Fibroblast of skin of scalp (primary cell): Measurements from ENCODE around the gene SH3D19.
"Not testable (repeated sequence)": the region's sequence is repeated elsewhere in the genome, so short reads cannot be mapped to it uniquely, and the experiment has no call there.

Experiments used
- DNase-seq: peaks from one replicate; pipeline ENCODE4 v3.0.0-alpha.2; 2013

Gene SH3D19

DNA sequence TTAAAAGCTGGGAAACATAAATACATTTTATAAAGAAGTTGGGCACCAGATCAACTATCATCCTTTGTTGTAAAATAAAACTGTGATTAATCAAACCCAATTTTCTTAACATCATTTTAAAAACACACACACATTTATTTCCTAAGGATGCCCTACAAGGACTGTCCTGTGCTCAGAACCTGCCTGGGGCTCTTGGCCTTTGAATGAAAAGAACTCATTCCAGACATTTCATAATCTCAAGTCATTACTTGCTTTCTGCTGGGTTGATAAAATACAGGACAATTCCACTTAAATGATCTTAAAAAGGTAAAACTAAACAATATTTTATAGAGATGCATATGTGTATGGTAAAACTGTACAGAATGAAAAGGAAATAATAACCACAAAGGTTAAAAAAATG is 2.8 kb downstream of the SH3D19 start:
- DNase-seq, result peak; percentile 4

DNA sequence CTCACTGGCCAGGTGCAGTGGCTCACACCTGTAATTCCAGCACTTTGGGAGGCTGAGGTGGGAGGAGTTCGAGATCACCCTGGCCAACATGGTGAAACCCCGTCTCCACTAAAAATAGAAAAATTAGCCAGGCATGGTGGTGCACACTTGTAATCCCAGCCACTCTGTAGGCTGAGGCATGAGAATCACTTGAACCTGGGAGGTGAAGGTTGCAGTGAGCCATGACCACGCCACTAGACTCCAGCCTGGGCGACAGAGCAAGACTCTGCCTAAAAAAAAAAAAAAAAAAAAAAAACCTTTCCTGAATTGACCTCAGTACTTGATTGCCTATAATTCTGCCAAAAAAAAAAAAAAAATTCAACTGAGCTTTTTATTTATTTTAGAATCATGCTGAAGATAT is 3.2 kb downstream of the SH3D19 start:
- not testable (repeated sequence) for DNase-seq

DNA sequence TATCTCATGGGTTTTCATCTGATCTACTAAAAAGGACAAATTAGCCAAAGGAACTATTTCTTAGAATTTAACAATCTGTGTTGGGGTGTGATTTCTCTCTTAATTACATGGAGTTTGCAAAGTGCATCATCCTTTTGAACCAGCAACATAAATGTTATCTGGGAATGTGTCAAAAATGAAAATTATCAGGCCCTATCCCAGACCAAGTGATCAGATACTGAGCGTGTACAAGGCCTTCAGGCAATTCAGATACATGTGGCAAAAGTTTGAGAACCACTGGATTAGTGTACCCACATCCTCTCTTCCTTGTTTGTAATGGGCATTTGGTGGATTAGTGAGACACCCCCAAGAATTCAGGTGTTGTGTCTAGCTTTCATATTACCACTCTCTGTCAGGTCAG is 3.8 kb downstream of the SH3D19 start:
- no peak for DNase-seq

DNA sequence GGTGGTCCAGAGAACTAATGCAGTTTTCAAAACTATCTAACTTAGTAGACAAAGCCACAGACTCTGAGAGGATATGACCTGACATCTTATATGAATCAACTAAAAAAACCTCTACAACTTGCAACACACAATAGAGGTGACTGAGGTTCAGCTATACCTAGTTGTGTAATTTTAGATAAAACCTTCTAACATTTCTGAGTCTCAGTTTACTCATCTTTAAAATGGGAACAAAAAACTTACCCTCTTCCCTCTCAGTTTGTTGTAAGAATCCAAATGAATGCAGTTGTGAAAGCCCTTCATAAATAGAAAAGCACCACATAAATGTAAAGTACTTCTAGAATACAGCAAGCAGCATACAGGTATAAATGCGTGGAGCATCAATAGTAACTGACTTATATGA is 5.9 kb downstream of the SH3D19 start:
- DNase-seq, result no peak

DNA sequence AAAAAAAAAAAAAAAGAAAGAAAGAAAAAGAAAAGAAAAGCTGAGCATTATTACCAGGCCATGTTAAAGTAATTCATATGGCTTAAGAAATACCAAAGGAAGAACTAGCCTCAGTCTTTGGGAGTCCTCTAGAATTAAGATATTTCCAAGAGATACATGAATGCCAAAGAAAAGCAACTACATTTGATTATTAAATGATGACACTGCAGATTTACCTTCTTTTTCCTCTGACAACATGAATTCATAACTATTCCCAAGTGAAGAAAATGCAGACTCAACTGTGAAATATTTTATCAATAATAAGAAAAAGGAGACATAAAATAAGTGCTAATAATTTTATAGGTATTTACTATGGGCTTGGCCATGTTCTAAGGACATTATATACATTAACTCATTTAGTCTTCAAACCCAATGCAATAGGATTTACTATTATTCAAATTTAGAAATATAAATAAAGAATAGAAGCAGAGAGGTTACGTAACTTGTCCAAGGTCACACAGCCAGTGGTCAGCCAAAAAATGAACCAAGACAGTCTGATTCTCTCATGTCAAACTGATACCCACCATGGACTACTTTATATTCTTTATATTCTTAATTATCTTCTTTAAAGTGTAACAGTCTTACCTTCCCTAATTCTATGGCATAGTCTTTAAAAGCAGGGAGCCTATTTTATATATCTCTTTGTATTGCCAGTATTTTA is 6.9 kb downstream of the SH3D19 start:
- DNase-seq, result no peak

DNA sequence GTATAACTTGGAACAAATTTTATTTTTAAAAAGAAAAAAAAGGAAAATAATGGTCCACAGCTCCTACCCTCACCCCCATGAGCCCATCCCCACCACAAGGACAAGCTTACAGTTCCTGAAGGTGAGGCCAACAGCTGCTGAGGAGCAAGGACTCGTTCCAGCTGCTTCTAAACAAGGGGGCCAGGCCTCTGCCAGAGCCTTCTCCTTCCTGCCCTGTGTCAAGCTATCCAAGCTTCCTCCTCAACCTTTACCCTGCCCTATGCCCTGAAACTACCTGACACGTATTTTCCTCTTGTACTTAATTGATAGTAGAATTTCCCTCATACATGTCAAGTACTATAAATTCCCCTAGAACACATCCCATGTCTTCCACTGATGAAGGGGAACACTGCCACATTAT is 8.8 kb downstream of the SH3D19 start:
- no peak for DNase-seq

DNA sequence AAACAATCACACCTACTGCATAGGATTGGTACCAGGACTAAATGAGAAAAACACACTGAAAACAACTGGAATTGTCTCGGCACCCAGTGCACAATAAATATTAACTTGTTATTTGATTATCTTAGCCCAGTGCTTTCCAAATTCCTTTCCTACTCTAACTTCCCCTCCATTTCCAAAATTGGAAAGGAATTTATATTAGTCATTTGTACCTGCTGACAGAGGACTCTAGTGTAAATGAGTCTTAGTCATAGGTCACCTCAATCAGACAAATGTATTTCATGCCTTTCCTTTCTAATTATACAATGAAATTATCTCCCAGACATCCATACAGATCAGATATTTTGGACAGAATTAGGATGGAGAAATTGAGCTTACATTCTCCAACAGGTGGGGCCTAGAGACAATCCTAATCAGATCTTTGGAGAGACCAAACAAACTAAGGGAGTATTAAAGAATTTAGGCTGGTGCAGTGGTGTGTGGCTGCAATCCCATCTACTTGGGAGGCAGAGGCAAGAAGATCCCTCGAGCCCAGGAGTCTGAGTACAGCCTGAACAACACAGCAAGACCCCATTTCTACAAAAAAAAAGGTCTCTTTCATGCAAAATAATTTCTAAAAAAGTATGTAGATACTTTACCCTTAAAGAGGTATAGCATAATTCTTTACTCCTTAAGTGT is 10.1 kb downstream of the SH3D19 start:
- DNase-seq, result peak; percentile 11

DNA sequence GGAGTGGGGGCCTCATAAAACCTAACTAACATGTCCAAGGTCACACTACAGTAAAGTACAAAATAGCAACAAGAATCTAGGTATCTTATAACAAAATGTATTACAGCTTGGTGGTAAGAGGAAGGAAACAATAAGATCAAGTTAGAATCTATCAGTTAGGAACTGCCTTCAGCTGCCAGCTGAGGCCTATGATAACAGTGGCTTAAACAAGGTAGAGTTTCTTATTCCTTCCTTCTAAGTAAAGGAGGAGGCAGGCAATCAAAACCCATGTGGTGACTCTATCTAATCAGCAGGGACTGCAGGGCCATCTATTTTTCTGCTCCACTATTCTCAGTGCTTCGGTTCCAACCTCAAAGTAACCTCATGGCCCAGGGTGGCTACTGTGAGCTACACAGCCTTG is 10.9 kb downstream of the SH3D19 start:
- DNase-seq, result no peak

DNA sequence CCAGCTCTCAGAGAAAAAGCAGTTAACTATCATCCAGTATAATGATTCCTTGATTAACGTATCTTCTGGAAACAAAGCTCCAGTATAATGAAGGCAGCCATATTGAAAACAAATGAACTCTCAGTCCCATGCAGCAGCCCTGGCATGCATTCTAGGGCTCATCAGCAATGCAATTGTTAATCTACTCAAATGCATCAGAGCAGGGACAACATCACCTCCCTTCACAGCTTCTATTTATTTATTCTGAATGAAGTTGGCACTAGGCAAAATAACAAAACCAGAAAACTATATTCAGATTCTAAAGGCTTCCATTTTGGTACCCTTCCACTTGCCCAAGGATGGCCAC is 11.4 kb downstream of the SH3D19 start:
- DNase-seq, result no peak

DNA sequence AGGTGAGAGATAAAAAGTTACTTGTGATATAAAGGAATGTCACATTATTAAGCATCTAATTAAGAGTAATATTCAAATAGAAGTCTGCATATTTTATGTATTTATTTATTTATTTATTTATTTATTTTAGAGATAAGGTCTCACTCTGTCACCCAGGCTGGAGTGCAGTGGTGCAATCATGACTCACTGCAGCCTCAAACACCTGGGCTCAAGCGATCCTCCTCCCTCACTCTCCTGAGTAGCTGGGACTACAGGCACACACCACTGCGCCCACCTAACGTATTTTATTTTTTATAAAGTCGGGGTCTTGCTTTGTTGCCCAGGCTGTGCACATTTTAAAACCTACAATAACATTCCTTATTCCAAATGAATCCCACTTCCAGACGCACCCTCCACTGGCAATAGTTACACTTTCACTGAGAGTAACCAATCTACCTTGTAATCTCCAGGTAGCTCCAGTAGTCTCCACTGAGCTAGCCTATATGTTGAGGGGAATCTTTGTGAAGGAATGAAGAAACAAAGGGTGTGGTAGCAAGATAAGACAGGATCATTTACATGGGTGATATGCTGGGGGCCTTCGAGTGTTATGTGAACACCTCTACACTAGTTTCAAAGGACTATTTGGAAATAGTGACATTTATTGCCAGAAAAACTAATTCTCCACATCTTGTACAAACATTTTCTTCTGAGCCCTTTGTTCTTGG is 11.9 kb downstream of the SH3D19 start:
- no peak for DNase-seq

DNA sequence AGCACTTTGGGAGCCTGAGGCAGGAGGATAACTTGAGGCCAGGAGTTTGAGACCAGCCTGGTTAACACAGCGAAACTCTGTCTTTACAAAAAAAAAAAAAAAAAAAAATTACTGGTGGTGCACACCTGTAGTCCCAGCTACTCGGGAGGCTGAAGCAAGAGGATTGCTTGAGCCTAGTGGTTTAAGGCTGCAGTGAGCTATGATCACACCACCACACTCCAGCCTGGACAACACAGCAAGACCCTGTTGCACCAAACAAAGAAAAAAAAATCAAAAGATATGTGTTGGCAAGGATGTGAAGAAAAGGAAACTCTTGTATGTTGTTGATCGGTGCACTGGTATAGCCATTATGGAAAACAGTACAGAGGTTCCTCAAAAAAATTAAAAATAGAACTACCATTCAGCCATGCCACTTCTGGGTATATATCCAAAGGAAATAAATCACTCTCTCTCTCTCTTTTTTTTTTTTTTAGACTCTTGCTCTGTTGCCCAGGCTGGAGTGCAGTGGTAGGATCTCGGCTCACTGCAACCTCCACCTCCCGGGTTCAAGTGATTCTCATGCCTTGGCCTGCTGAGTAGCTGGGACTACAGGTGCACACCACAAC is 15.2 kb downstream of the SH3D19 start:
- DNase-seq, result no peak

DNA sequence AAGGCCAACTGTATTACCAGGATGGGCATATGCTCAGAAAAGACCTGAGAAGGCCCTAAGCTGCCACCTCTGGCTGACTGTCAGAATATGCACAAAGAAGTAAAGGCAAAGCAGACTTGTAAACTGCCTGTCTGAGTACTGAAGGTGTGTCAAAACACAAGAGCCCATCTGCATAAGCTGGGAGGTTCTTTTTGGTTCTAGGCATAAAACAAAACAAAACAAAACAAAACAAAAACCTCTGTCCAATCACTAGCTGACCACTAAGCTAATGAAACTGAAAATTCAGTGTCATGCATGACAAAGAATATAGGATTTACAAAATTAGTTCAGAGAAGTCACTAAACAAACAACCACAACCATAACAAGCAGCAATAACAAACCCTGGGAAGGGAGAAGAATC is 20.6 kb downstream of the SH3D19 start:
- peak; percentile 4 for DNase-seq

DNA sequence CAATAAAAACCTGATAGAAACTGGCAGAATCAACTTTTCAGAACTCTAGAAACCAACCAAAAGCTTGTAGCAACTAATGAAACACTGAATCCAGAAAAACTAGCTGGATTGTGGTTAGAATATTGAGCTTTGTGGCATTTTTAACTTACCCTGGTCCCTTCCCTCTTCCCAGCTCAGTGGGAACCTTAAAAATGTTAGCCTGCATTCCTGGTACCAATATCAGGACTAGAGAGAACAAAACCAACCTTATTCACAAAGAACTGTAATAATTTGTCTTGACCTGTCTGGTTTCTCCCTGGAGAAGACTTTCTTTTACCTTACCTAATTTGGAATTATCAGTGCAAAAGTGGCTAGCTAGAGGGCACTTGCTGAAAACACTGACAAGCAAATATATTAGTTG is 21.2 kb downstream of the SH3D19 start:
- DNase-seq, result no peak

DNA sequence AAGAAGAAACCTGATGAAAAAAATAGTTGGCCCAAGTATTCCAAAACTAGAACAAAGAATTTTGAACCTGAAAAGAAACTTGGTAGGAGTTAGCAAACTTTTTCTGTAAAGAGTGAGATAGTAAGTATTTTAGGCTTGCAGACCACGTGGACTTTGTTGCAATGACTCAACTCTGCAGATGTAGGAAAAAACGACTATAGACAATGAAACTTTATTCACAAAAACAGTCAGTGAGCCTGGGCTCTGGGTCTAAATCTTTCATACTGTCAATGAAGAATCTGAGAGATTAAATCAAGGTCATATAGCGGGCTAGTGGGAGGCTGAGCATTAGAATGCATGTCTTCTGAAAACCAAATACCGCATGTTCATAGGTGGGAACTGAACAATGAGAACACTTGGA is 23.0 kb downstream of the SH3D19 start:
- peak; percentile 4 for DNase-seq

DNA sequence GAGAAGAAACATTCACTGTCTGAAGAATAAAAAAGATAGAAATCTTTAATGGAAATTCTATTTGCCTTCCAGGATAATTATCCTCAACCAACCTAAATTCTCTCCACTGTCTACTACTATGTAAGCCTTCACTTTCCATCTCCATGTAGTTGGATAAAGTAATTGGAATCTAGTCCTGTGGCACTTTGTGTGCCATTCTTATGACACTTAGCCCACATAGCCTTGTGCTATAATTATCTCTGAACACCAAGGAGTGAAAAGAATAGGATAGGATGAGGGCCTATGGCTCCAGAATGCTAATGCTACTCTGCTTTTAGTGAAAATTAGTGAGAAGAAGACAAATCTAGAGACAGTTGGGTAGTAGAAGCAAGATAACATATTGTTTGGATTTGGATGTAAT is 28.2 kb downstream of the SH3D19 start:
- no peak for DNase-seq

DNA sequence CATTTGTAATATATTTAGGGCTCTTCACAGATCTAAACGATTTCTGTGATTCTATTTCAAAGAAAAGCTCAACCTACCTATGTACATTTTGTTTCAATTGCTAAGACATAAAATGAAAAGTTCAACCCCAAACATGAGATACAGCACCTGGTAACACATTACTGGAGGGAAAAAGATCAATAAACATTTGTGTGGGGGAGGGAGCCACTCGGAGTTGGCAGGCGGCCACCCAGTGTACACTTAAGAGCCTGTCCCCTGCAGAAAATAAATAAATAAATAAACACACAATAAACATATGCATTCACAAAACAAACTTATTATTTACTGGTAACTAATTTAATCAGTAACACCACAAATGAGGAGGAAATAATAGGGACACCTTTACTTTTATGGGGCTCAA is 29.2 kb downstream of the SH3D19 start:
- no peak for DNase-seq

DNA sequence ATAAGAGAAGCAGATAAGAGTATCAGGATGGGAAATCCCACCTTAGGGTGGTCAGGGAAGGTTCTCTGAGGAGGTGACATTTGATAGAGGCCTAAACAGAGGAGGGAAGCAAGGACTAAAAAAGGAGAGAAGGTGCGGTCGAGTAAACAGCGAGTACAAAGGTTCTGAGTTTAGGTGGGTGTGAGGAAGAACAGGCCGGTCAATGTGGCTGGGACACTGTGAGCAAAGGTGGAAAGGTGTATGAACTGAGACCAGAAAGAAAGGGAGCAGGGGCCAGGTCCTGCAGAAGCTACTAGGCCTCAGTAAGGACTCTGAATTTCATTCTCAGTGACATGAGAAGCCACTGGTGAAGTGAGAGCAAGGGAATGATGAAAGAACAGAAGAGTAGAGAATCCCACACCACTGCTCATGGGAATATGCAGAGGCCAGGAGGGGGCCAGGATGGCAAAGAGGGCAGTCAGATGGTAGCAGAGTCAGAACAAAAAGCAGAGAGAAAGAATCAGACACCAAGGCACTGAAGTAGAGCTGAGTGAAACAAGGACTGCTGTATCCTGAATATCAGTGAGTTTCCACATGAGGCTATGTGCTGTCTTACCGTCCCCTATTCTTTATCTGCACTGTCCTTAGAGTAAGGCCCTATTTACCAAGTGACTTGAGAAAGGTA is 30.4 kb downstream of the SH3D19 start:
- DNase-seq, result no peak

DNA sequence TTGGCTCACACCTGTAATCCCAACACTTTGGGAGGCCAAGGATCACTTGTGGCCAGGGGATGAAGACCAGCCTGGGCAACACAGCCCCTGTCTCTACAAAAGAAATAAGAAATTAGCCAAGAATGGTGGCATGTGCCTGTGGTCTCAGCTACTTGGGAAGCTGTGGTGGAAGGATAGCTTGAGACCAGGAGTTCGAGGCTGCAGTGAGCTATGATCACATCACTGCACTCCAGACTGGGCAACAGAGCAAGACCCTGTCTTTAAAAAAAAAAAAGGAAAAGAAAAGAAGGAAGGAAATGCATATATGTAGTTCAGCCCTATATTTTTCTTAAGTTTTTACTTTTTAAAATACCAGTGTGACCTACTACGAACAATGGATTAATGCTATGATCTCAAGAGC is 33.4 kb downstream of the SH3D19 start:
- no peak for DNase-seq

DNA sequence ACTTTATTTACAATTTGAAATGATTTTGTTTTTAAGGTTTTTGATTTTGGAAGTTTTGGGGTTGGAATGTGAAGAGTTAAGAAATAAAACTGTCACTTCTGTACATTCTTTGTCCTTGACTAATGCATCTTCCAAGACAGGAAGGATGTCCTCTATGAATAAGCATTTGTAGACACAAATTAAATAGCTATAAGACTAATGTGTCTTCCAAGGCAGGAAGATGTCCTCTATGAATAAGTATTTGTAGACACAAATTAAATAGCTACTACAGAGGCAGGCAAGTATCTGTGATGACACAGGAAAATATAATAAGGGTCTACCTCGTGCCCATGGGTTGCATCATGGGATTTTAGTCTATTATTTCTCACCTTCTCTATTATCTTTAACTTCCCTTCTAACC is 33.9 kb downstream of the SH3D19 start:
- peak; percentile 33 for DNase-seq

DNA sequence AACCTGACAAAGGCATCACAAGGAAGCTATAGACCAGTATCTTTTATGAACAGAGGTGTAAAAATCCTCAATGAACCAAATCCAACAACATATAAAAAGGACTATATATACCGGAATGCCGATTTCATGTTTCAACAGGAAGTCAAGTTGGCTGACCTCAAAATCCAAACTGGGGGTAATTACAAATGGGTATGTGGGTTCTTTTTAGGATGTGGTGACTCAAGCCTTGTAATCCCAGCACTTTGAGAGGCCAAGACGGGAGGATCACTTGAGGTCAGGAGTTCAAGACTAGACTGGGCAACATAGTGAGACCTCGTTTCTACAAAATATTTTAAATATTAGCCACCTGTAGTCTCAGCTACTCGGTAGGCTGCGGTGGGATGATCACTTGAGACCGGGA is 38.0 kb downstream of the SH3D19 start:
- no peak for DNase-seq

DNA sequence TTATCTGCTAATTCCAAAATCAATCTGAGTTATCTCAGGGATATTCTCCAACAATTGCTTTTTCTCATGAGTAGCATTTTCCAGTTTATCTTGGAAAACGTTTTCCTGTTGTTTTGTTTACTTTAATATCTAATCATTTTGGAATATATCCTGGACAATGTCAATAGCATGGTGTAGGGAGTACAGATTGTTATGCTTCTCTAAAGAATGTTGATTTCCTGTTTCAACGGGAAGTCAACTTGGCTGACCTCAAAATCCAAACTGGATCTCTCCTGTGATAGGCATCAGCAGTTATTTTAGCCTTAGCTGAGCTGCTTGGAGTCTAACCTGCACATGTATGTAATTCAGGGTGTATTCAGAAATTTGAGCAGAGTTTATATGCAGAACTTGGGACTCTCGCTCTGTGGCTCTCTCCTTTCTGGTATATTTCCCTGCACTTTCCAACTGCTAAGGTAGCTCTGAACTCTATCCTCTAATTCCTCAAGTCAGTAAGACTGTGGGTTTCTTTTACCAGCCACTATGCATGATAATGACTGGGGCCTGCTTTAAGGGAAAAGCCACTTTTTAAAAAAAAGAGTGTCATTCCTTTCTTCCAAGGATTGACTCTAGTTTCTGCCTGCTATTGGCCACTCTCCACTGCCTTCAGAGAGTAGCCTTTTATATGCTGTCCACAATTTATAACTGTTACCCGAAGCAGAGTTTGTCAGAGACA is 40.7 kb downstream of the SH3D19 start:
- DNase-seq, result no peak

DNA sequence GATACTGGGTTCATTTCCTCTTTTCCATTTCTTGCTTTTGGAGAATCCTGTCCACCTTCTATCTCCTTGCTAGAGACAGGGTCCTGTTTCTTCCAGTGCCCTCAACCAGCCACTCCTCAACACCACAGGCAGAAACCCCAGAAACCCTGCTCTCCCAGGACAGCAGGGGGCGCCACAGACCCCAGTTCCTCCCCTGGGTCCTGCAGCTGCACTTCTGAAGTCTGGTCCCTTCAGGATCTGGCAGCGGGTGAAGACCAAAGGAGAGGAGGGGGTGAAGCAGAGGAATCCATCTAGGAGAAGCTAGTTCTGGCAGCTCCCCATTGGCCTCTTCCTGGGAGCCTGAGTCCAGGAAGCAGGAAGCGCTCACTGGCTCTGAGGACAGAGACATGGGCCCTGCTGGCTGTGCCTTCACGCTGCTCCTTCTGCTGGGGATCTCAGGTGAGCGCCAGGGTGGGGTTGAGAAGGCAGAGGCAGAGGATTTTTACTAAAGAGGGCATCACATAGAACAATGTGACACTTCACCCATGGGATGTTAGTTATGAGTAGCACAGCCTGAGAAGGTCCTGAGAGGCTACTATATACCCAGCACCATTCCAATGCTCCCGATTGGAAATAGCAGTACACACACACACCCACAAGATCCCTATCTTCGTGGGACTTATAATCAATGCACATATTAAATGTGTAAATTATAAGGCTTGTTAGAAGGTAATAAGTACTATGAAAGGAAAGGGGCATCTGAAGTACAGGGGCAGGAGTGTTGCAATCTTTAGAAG is 48.4 kb downstream of the SH3D19 start, which contains the start of gene PRSS48:
Gene PRSS48 (plus strand): TSS at position 375 of the 776 bp plus-strand sequence. CDS start 12 bp downstream, at position 387.
- DNase-seq, result peak; percentile 58
